ENCODE results near the gene TMC1.

GRCh38 chr9:72734631-72735030 is 213.2 kb downstream of the TMC1 start:
- TF ChIP-seq CTCF (IDR thresholded peaks at IDR 0.05) (no peak), POLR2A (IDR thresholded peaks at IDR 0.05) (no peak)

Data from stomach (tissue), 4 donors.